ENCODE results near the gene RNASE3. TPM values are rescaled to one million over a fixed set of nuclear protein-coding genes. Genes with fewer than 3 reads are reported as not detected.

RNASE3 gene
- total RNA-seq, 4 donors from 2014 or later: not detected

GRCh38 chr14:20855652-20856291 lies 35.4 kb upstream of the RNASE3 start:
- H3K9me3 ChIP-seq: no peaks in the 10 kb centered on the region
- no peak overlapping the region for H3K4me3 ChIP-seq
- peaks cover 25% of the 10 kb centered on the region for H3K27me3 ChIP-seq
- H3K4me1 ChIP-seq: peaks cover 0 to 7% (median 0%) of the 10 kb centered on the region in 3 donors
- peak; percentile 31 to 72 (median 56) for TF ChIP-seq CTCF (IDR thresholded peaks at IDR 0.05)
- TF ChIP-seq EP300 (IDR thresholded peaks at IDR 0.05): no peak
- no peak for TF ChIP-seq POLR2AphosphoS5 (IDR thresholded peaks at IDR 0.05)
- TF ChIP-seq POLR2A (IDR thresholded peaks at IDR 0.05): no peak
- H3K27ac ChIP-seq: no peak overlapping the region
- H3K36me3 ChIP-seq: no peaks in the 10 kb centered on the region
- ATAC-seq: peak; percentile 63
- 9 to 16% methylated on average over 7 to 8 of the region's 8 CpGs for WGBS, 2 donors (ENCODE audit: low coverage in 1 of 2)

- no peaks in the 10 kb centered on the region for H3K36me3 ChIP-seq
- H3K4me3 ChIP-seq: no peak overlapping the region
- no peaks in the 10 kb centered on the region for H3K9me3 ChIP-seq
- no peak for TF ChIP-seq POLR2A (IDR thresholded peaks at IDR 0.05)
- no peak for TF ChIP-seq EP300 (IDR thresholded peaks at IDR 0.05)
- TF ChIP-seq POLR2AphosphoS5 (IDR thresholded peaks at IDR 0.05): no peak
- H3K4me1 ChIP-seq: peaks cover 0 to 7% (median 0%) of the 10 kb centered on the region in 3 donors
- H3K27ac ChIP-seq: no peak overlapping the region
- ATAC-seq: no peak
- peaks cover 18% of the 10 kb centered on the region for H3K27me3 ChIP-seq
These were observed 34.0 kb upstream of the RNASE3 start for GRCh38 chr14:20857207-20857606.

GRCh38 chr14:20857630-20858261 lies 33.4 kb upstream of the RNASE3 start:
- no peaks in the 10 kb centered on the region for H3K9me3 ChIP-seq
- H3K4me1 ChIP-seq: peaks cover 0 to 7% (median 0%) of the 10 kb centered on the region in 3 donors
- peak; percentile 72 to 89 (median 81) for TF ChIP-seq CTCF (IDR thresholded peaks at IDR 0.05)
- TF ChIP-seq EP300 (IDR thresholded peaks at IDR 0.05): no peak
- no peak overlapping the region for H3K27ac ChIP-seq
- 22 to 43% methylated on average over 5 to 14 of the region's 14 CpGs for WGBS, 2 donors (ENCODE audit: low coverage in 1 of 2)
- no peaks in the 10 kb centered on the region for H3K36me3 ChIP-seq
- ATAC-seq: peak; percentile 67
- peaks cover 18% of the 10 kb centered on the region for H3K27me3 ChIP-seq
- no peak overlapping the region for H3K4me3 ChIP-seq

GRCh38 chr14:20866194-20866593 lies 25.0 kb upstream of the RNASE3 start:
- ATAC-seq: no peak
- peaks cover 18% of the 10 kb centered on the region for H3K27me3 ChIP-seq
- WGBS, 2 donors (ENCODE audit: low coverage in 1 of 2): 71 to 100% methylated on average over 2 to 3 of the region's 3 CpGs
- H3K27ac ChIP-seq: no peak overlapping the region
- H3K9me3 ChIP-seq: no peaks in the 10 kb centered on the region
- no peaks in the 10 kb centered on the region for H3K36me3 ChIP-seq
- no peak overlapping the region for H3K4me3 ChIP-seq
- H3K4me1 ChIP-seq: no peaks in the 10 kb centered on the region
- TF ChIP-seq POLR2A (IDR thresholded peaks at IDR 0.05) (no peak), CTCF (IDR thresholded peaks at IDR 0.05) (no peak), EP300 (IDR thresholded peaks at IDR 0.05) (no peak), POLR2AphosphoS5 (IDR thresholded peaks at IDR 0.05) (no peak)

GRCh38 chr14:20866963-20867362 lies 24.2 kb upstream of the RNASE3 start:
- no peaks in the 10 kb centered on the region for H3K36me3 ChIP-seq
- 4 to 5% methylated on average over 2 of the region's 2 CpGs for WGBS, 2 donors (ENCODE audit: low coverage in 1 of 2)
- ATAC-seq: no peak
- no peaks in the 10 kb centered on the region for H3K9me3 ChIP-seq
- TF ChIP-seq CTCF (IDR thresholded peaks at IDR 0.05) (peak in 1 of 4 experiments; percentile 29), POLR2AphosphoS5 (IDR thresholded peaks at IDR 0.05) (no peak), EP300 (IDR thresholded peaks at IDR 0.05) (no peak), POLR2A (IDR thresholded peaks at IDR 0.05) (no peak)
- no peaks in the 10 kb centered on the region for H3K4me1 ChIP-seq
- H3K27ac ChIP-seq: no peak overlapping the region
- H3K4me3 ChIP-seq: no peak overlapping the region
- H3K27me3 ChIP-seq: peaks cover 25% of the 10 kb centered on the region

All from gastroesophageal sphincter (tissue), 4 donors.